ENCODE data around the gene LCE7A.
A peak's percentile ranks its signal among the peaks of the same experiment; 100 is the strongest.

The LCE7A gene

GRCh38 chr1:152859696-152860095 is at the start of gene LCE7A:
LCE7A (plus strand) TSS chr1:152859996; CDS start chr1:152860698, 702 bp downstream.
- no peak for DNase-seq

- DNase-seq, result no peak
Measured at GRCh38 chr1:152811050-152811449, 48.7 kb upstream of the LCE7A start.

GRCh38 chr1:152811671-152812070 is 48.1 kb upstream of the LCE7A start, which contains the start of gene LCE1B:
LCE1B (plus strand) TSS chr1:152811971; CDS start chr1:152812447, 476 bp downstream.
- DNase-seq, result no peak

GRCh38 chr1:152817309-152817708 is 42.5 kb upstream of the LCE7A start:
- DNase-seq, result no peak

- no peak for DNase-seq
Measured at GRCh38 chr1:152823294-152823693, 36.5 kb upstream of the LCE7A start.

- no peak for DNase-seq
Measured at GRCh38 chr1:152824964-152825363, 34.8 kb upstream of the LCE7A start.

- no peak for DNase-seq
Measured at GRCh38 chr1:152827173-152827572, 32.6 kb upstream of the LCE7A start, which contains the start of gene LCE1A. LCE1A (plus strand) TSS chr1:152827473; CDS start chr1:152827473, 0 bp downstream.

GRCh38 chr1:152836870-152837269 is 22.9 kb upstream of the LCE7A start:
- no peak for DNase-seq

- DNase-seq, result no peak
Measured at GRCh38 chr1:152842556-152842955, 17.2 kb upstream of the LCE7A start, which contains the start of gene LCE6A. LCE6A (plus strand) TSS chr1:152842856; CDS start chr1:152843521, 665 bp downstream.

- DNase-seq, result no peak
Measured at GRCh38 chr1:152855661-152856060, 4.1 kb upstream of the LCE7A start.

GRCh38 chr1:152858062-152858461 is 1.7 kb upstream of the LCE7A start:
- no peak for DNase-seq

- DNase-seq, result no peak
Measured at GRCh38 chr1:152860129-152860528, 333 bp downstream of the LCE7A start.

- DNase-seq, result no peak
Measured at GRCh38 chr1:152861374-152861773, 1.6 kb downstream of the LCE7A start.

GRCh38 chr1:152864443-152864842 is 4.6 kb downstream of the LCE7A start:
- no peak for DNase-seq

- DNase-seq, result no peak
Measured at GRCh38 chr1:152866321-152866720, 6.5 kb downstream of the LCE7A start.

- DNase-seq, result peak; percentile 8 to 47
Measured at GRCh38 chr1:152869808-152870419, 10.1 kb downstream of the LCE7A start.

- DNase-seq, result peak; percentile 2 to 63
Measured at GRCh38 chr1:152870831-152871730, 11.3 kb downstream of the LCE7A start.

GRCh38 chr1:152871731-152872126 is 11.9 kb downstream of the LCE7A start:
- DNase-seq, result no peak

- no peak for DNase-seq
Measured at GRCh38 chr1:152873495-152873894, 13.7 kb downstream of the LCE7A start.

- no peak for DNase-seq
Measured at GRCh38 chr1:152876827-152877226, 17.0 kb downstream of the LCE7A start.

- no peak for DNase-seq
Measured at GRCh38 chr1:152878042-152878441, 18.2 kb downstream of the LCE7A start, which contains the start of gene SMCP. SMCP (plus strand) TSS chr1:152878322; CDS start chr1:152884423, 6,101 bp downstream.

GRCh38 chr1:152879559-152880198 is 19.9 kb downstream of the LCE7A start:
- DNase-seq, result no peak

GRCh38 chr1:152880316-152880715 is 20.5 kb downstream of the LCE7A start:
- no peak for DNase-seq
